ENCODE data around the gene NSRP1.
"Not testable (repeated sequence)": the region's sequence is repeated elsewhere in the genome, so short reads cannot be mapped to it uniquely, and the experiment has no call there.

NSRP1 gene

DNA sequence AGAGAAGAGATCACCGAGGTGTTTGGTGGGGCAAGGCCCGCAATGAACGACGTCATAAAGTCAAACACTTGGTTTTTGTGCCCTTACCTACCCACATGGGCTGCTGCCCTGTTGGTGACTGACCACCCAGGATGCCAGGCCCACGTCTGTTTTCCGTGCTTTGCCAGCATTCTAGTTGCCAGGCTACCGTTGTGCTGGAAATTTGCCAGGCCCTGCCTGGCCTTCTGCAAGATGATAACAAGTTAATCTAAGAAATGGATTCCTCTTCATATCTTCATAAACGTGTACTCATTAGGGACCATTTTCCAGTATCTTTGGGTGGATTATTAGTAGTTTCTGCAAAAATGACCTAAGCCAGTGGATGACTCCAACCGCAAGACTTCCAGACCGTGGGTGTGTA, 83.5 kb downstream of the NSRP1 start:
- no peaks in the 10 kb centered on the region for H3K27me3 ChIP-seq (ENCODE audit: control insufficient read depth, insufficient read depth, low read length)
- H3K9ac ChIP-seq (ENCODE audit: low read length): no peak overlapping the region
- no peak overlapping the region for H3K27ac ChIP-seq (ENCODE audit: low read depth, low read length)
- H3K36me3 ChIP-seq (ENCODE audit: control insufficient read depth, insufficient read depth, low read length): no peaks in the 10 kb centered on the region
- H3K4me3 ChIP-seq (ENCODE audit: low read length): no peak overlapping the region
- H3K4me1 ChIP-seq (ENCODE audit: control insufficient read depth, insufficient read depth, low read length): no peaks in the 10 kb centered on the region

DNA sequence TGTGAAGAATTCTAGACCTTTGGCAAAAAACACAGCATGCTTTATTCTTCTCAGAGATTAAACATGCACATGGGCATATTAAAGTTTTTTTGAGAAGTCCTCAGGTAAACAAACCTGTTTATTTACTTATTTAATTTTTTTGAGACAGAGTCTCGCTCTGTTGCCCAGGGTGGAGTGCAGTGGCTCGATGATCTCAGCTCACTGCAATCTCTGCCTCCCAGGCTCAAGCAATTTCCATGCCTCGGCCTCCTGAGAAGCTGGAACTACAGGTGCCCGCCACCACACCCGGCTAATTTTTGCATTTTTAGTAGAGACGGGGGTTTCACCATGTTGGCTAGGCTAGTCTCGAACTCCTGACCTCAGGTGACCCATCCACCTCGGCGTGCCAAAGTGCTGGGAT, 84.0 kb downstream of the NSRP1 start:
- not testable (repeated sequence) for H3K36me3 ChIP-seq (ENCODE audit: control insufficient read depth, insufficient read depth, low read length); H3K27ac ChIP-seq (ENCODE audit: low read depth, low read length); H3K9ac ChIP-seq (ENCODE audit: low read length); H3K27me3 ChIP-seq (ENCODE audit: control insufficient read depth, insufficient read depth, low read length); H3K4me3 ChIP-seq (ENCODE audit: low read length); H3K4me1 ChIP-seq (ENCODE audit: control insufficient read depth, insufficient read depth, low read length)

GRCh38 chr17:30203471-30203981, 86.9 kb downstream of the NSRP1 start:
- H3K27ac ChIP-seq (ENCODE audit: low read depth, low read length): no peak overlapping the region
- H3K27me3 ChIP-seq (ENCODE audit: control insufficient read depth, insufficient read depth, low read length): no peaks in the 10 kb centered on the region

GRCh38 chr17:30207655-30208054, 91.0 kb downstream of the NSRP1 start:
- H3K4me1 ChIP-seq (ENCODE audit: control insufficient read depth, insufficient read depth, low read length): no peaks in the 10 kb centered on the region
- H3K36me3 ChIP-seq (ENCODE audit: control insufficient read depth, insufficient read depth, low read length): no peaks in the 10 kb centered on the region
- H3K27ac ChIP-seq (ENCODE audit: low read depth, low read length): no peak overlapping the region
- no peaks in the 10 kb centered on the region for H3K27me3 ChIP-seq (ENCODE audit: control insufficient read depth, insufficient read depth, low read length)
- H3K4me3 ChIP-seq (ENCODE audit: low read length): no peak overlapping the region
- no peak overlapping the region for H3K9ac ChIP-seq (ENCODE audit: low read length)

More at GRCh38 chr17:30203471-30203981, 86.9 kb downstream of the NSRP1 start:
- no peak overlapping the region for H3K9ac ChIP-seq (ENCODE audit: low read length)
- H3K36me3 ChIP-seq (ENCODE audit: control insufficient read depth, insufficient read depth, low read length): no peaks in the 10 kb centered on the region
- no peaks in the 10 kb centered on the region for H3K4me1 ChIP-seq (ENCODE audit: control insufficient read depth, insufficient read depth, low read length)
- no peak overlapping the region for H3K4me3 ChIP-seq (ENCODE audit: low read length)

DNA sequence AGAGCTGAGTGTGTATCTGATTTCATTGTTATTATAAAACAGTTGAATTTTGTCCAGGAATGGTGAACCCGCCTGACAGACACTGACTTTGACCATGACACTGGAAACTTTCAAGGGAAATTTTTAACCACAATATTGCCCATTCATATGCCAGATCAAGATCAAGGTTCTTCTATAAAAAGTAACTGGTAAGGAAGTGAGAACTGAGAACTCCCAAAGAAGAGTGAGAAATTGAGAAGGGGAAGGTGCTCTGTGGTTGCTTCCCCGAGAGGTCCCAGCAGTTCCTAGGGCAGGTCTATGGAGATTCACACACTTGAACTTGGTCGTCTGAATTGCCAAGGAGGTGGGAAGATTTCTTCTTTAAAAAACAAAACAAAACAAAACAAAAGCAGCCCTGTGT, 91.6 kb downstream of the NSRP1 start:
- H3K4me3 ChIP-seq (ENCODE audit: low read length): no peak overlapping the region
- H3K27ac ChIP-seq (ENCODE audit: low read depth, low read length): no peak overlapping the region
- no peak overlapping the region for H3K9ac ChIP-seq (ENCODE audit: low read length)
- no peaks in the 10 kb centered on the region for H3K36me3 ChIP-seq (ENCODE audit: control insufficient read depth, insufficient read depth, low read length)
- no peaks in the 10 kb centered on the region for H3K27me3 ChIP-seq (ENCODE audit: control insufficient read depth, insufficient read depth, low read length)
- no peaks in the 10 kb centered on the region for H3K4me1 ChIP-seq (ENCODE audit: control insufficient read depth, insufficient read depth, low read length)

GRCh38 chr17:30209930-30210329, 93.3 kb downstream of the NSRP1 start:
- Histone ChIP-seq H3K9ac (ENCODE audit: low read length) (no peak overlapping the region), H3K36me3 (ENCODE audit: control insufficient read depth, insufficient read depth, low read length) (no peaks in the 10 kb centered on the region), H3K4me3 (ENCODE audit: low read length) (no peak overlapping the region), H3K27me3 (ENCODE audit: control insufficient read depth, insufficient read depth, low read length) (no peaks in the 10 kb centered on the region), H3K4me1 (ENCODE audit: control insufficient read depth, insufficient read depth, low read length) (no peaks in the 10 kb centered on the region), H3K27ac (ENCODE audit: low read depth, low read length) (no peak overlapping the region)

- Histone ChIP-seq H3K4me1 (ENCODE audit: control insufficient read depth, insufficient read depth, low read length) (no peaks in the 10 kb centered on the region), H3K27ac (ENCODE audit: low read depth, low read length) (no peak overlapping the region), H3K36me3 (ENCODE audit: control insufficient read depth, insufficient read depth, low read length) (no peaks in the 10 kb centered on the region), H3K4me3 (ENCODE audit: low read length) (no peak overlapping the region), H3K27me3 (ENCODE audit: control insufficient read depth, insufficient read depth, low read length) (no peaks in the 10 kb centered on the region), H3K9ac (ENCODE audit: low read length) (no peak overlapping the region)
These were observed 93.8 kb downstream of the NSRP1 start for GRCh38 chr17:30210366-30210765.

DNA sequence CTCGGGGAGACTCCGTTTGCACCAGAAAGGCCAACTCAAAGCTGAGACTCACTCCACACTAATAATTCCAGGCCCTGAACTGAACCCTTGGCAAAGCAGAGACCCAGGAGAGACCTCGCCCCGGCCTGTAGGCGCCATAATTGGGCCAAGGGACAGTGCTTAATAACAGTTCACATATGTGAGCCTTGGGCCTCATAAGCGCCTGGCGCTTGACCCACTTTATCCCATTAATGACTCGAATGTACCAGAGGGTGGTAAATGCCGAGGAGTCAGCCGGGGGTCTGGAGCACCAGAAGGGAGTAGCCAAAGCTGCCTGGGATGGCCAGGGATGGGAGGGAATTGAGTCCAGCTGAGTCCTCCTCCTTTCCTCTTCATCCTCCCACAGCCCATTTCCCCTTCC, 94.3 kb downstream of the NSRP1 start:
- H3K27ac ChIP-seq (ENCODE audit: low read depth, low read length): no peak overlapping the region
- no peaks in the 10 kb centered on the region for H3K36me3 ChIP-seq (ENCODE audit: control insufficient read depth, insufficient read depth, low read length)
- H3K4me3 ChIP-seq (ENCODE audit: low read length): no peak overlapping the region
- no peaks in the 10 kb centered on the region for H3K4me1 ChIP-seq (ENCODE audit: control insufficient read depth, insufficient read depth, low read length)
- no peaks in the 10 kb centered on the region for H3K27me3 ChIP-seq (ENCODE audit: control insufficient read depth, insufficient read depth, low read length)
- H3K9ac ChIP-seq (ENCODE audit: low read length): no peak overlapping the region

GRCh38 chr17:30211371-30211770, 94.8 kb downstream of the NSRP1 start:
- H3K27ac ChIP-seq (ENCODE audit: low read depth, low read length): no peak overlapping the region
- no peaks in the 10 kb centered on the region for H3K36me3 ChIP-seq (ENCODE audit: control insufficient read depth, insufficient read depth, low read length)
- no peak overlapping the region for H3K9ac ChIP-seq (ENCODE audit: low read length)
- H3K4me1 ChIP-seq (ENCODE audit: control insufficient read depth, insufficient read depth, low read length): no peaks in the 10 kb centered on the region
- H3K27me3 ChIP-seq (ENCODE audit: control insufficient read depth, insufficient read depth, low read length): no peaks in the 10 kb centered on the region
- no peak overlapping the region for H3K4me3 ChIP-seq (ENCODE audit: low read length)

DNA sequence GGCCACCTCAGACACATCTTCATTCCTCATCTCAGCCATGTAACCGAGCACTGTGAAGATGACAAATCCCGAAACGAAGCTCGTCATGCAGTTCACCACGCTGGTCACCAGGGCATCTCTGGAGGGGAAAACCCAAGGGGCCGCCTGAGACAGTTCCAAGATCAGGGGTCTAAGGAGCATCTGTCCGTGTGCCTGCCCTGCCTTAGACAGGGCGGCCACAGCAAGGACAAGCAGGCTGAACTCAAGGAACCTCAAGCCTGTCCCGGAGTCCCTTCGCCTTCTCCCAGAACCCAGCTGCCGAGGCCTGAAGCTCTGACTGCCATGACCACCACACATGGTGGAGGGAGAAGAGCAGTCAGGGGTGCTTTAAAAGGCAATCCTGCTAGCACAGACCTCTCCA, 96.1 kb downstream of the NSRP1 start:
- Histone ChIP-seq H3K4me3 (ENCODE audit: low read length) (no peak overlapping the region), H3K27ac (ENCODE audit: low read depth, low read length) (no peak overlapping the region)

DNA sequence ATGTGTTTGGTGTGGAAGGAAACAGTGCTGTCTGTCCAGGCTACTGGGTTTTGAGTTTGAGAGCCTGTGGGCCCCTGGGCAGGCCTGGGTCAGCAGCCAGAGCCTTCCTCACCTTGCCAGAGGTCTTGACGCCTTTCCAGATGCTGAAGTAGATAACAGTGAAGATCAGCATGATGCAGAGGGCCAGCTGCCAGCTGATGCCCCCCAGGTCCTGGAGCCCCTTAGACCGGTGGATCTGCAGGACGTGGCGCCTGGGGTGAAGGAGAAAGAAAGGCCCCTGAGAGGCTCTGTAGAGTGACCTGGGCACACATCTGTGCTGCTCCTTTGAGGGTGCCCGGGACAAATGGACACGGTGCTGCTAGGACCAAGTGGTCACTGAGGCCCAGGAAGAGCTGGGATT, 100.4 kb downstream of the NSRP1 start:
- Histone ChIP-seq H3K4me1 (ENCODE audit: control insufficient read depth, insufficient read depth, low read length) (no peaks in the 10 kb centered on the region), H3K9ac (ENCODE audit: low read length) (no peak overlapping the region), H3K27ac (ENCODE audit: low read depth, low read length) (no peak overlapping the region), H3K27me3 (ENCODE audit: control insufficient read depth, insufficient read depth, low read length) (no peaks in the 10 kb centered on the region), H3K4me3 (ENCODE audit: low read length) (no peak overlapping the region), H3K36me3 (ENCODE audit: control insufficient read depth, insufficient read depth, low read length) (no peaks in the 10 kb centered on the region)

More for the DNA sequence above, 96.1 kb downstream of the NSRP1 start:
- Histone ChIP-seq H3K9ac (ENCODE audit: low read length) (no peak overlapping the region), H3K36me3 (ENCODE audit: control insufficient read depth, insufficient read depth, low read length) (no peaks in the 10 kb centered on the region), H3K27me3 (ENCODE audit: control insufficient read depth, insufficient read depth, low read length) (no peaks in the 10 kb centered on the region), H3K4me1 (ENCODE audit: control insufficient read depth, insufficient read depth, low read length) (no peaks in the 10 kb centered on the region)

DNA sequence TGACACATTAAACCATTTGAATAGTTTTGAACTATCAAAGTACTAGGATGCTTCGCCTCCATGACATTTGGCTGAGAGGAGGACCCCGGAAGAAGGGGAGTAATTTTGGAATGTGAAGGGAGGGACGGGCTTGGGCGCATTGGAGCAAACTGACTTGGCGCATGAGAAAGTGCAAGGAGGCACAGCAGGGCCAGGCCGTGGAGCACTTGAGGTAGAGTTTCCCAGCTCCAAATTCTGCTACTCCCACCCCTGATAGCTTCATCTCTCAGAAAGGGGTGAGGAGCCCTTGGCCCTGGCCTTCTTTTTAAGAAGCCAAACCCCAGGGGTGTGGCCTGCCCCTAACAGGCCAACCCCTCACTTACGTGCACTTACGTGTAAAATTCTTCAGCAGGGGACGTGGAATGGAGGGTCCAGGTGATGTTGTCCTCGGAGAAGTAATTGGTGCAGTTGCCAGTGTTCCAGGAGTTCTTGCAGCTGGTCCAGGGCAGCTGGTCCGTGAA, 101.2 kb downstream of the NSRP1 start:
- H3K4me1 ChIP-seq (ENCODE audit: control insufficient read depth, insufficient read depth, low read length): no peaks in the 10 kb centered on the region
- H3K9ac ChIP-seq (ENCODE audit: low read length): no peak overlapping the region
- no peak overlapping the region for H3K27ac ChIP-seq (ENCODE audit: low read depth, low read length)
- H3K4me3 ChIP-seq (ENCODE audit: low read length): no peak overlapping the region
- H3K36me3 ChIP-seq (ENCODE audit: control insufficient read depth, insufficient read depth, low read length): no peaks in the 10 kb centered on the region
- H3K27me3 ChIP-seq (ENCODE audit: control insufficient read depth, insufficient read depth, low read length): no peaks in the 10 kb centered on the region

DNA sequence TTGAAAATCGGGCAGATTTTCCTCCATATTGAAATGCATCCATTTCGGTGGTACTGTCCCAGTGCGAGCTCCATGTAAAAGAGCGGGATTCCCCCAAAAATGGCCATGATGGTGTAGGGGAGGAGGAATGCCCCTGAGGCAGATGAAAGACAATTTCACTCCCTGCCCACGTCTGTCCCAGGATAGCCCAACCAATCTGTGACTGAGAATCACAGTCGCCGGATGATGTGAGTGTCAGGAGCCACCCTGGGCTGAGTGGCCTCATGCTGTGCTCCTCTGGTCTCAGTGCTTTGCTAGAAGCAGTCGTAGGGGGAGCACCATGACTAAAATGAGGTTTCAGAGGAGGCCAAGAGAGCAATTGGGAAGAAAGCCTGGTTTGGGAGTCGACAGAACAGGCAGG, 102.2 kb downstream of the NSRP1 start:
- H3K27me3 ChIP-seq (ENCODE audit: control insufficient read depth, insufficient read depth, low read length): no peaks in the 10 kb centered on the region
- H3K9ac ChIP-seq (ENCODE audit: low read length): no peak overlapping the region
- no peak overlapping the region for H3K4me3 ChIP-seq (ENCODE audit: low read length)
- H3K36me3 ChIP-seq (ENCODE audit: control insufficient read depth, insufficient read depth, low read length): no peaks in the 10 kb centered on the region
- H3K4me1 ChIP-seq (ENCODE audit: control insufficient read depth, insufficient read depth, low read length): no peaks in the 10 kb centered on the region
- no peak overlapping the region for H3K27ac ChIP-seq (ENCODE audit: low read depth, low read length)
